Skin of body (tissue), 2 donors: Measurements from ENCODE around the gene INAFM2. TPM values are rescaled to one million over a fixed set of nuclear protein-coding genes. Genes with fewer than 3 reads are reported as not detected.
A peak's percentile ranks its signal among the peaks of the same experiment; 100 is the strongest.

Source experiments
- DNase-seq: peaks from one replicate; lab custom pipeline; 2025; lab: John Stamatoyannopoulos, UW
- total RNA-seq: library from RNA; depleted of rRNA; stranded (reverse); fragments of >200 nt; gene quantifications from one replicate; pipeline ENCODE4 v1.2.3, GENCODE V29; 2014

INAFM2 gene
- total RNA-seq, 1 donor from 2014 or later: 9.3 TPM

- no peak for DNase-seq
Observed at GRCh38 chr15:40306371-40306770, 17.1 kb upstream of the INAFM2 start.

GRCh38 chr15:40306908-40307307, 16.6 kb upstream of the INAFM2 start:
- DNase-seq: no peak

GRCh38 chr15:40307421-40308211, 15.9 kb upstream of the INAFM2 start, which contains the start of gene PLCB2:
Gene PLCB2, minus strand, starts transcription at chr15:40307935. Its CDS starts 263 bp downstream, at chr15:40307672.
- no peak for DNase-seq

- DNase-seq: no peak
Observed at GRCh38 chr15:40309344-40309862, 14.1 kb upstream of the INAFM2 start.

- DNase-seq: no peak
Observed at GRCh38 chr15:40310001-40310959, 13.2 kb upstream of the INAFM2 start.

GRCh38 chr15:40310993-40311392, 12.5 kb upstream of the INAFM2 start:
- no peak for DNase-seq

- DNase-seq: no peak
Observed at GRCh38 chr15:40312370-40313158, 10.9 kb upstream of the INAFM2 start.

- DNase-seq: no peak
Observed at GRCh38 chr15:40313531-40314398, 9.7 kb upstream of the INAFM2 start.

- DNase-seq: no peak
Observed at GRCh38 chr15:40314723-40315276, 8.7 kb upstream of the INAFM2 start.

GRCh38 chr15:40316931-40317330, 6.6 kb upstream of the INAFM2 start:
- no peak for DNase-seq

- DNase-seq: no peak
Observed at GRCh38 chr15:40317580-40317979, 5.9 kb upstream of the INAFM2 start.

- no peak for DNase-seq
Observed at GRCh38 chr15:40320409-40320808, 3.1 kb upstream of the INAFM2 start.

GRCh38 chr15:40320931-40321371, 2.5 kb upstream of the INAFM2 start:
- peak; percentile 61 for DNase-seq

GRCh38 chr15:40322531-40323238, 807 bp upstream of the INAFM2 start:
- DNase-seq: no peak

- DNase-seq: no peak
Observed at GRCh38 chr15:40323953-40324937, 753 bp downstream of the INAFM2 start.

- DNase-seq: no peak
Observed at GRCh38 chr15:40325188-40325587, 1.7 kb downstream of the INAFM2 start.

GRCh38 chr15:40325700-40326099, 2.2 kb downstream of the INAFM2 start:
- no peak for DNase-seq

- no peak for DNase-seq
Observed at GRCh38 chr15:40327457-40327856, 4.0 kb downstream of the INAFM2 start.
